HG03280 (cell line): Measurements from ENCODE around the gene A1BG.
"Not testable (repeated sequence)": the region's sequence is repeated elsewhere in the genome, so short reads cannot be mapped to it uniquely, and the experiment has no call there.

Source experiments
- ATAC-seq: cut with Tn5 transposase; IDR thresholded peaks from one replicate; pipeline ENCODE4 v1.9.1; 2021; ENCODE audit warnings: mild to moderate bottlenecking, moderate library complexity; ENCODE audit not compliant: unreplicated experiment

A1BG gene

DNA sequence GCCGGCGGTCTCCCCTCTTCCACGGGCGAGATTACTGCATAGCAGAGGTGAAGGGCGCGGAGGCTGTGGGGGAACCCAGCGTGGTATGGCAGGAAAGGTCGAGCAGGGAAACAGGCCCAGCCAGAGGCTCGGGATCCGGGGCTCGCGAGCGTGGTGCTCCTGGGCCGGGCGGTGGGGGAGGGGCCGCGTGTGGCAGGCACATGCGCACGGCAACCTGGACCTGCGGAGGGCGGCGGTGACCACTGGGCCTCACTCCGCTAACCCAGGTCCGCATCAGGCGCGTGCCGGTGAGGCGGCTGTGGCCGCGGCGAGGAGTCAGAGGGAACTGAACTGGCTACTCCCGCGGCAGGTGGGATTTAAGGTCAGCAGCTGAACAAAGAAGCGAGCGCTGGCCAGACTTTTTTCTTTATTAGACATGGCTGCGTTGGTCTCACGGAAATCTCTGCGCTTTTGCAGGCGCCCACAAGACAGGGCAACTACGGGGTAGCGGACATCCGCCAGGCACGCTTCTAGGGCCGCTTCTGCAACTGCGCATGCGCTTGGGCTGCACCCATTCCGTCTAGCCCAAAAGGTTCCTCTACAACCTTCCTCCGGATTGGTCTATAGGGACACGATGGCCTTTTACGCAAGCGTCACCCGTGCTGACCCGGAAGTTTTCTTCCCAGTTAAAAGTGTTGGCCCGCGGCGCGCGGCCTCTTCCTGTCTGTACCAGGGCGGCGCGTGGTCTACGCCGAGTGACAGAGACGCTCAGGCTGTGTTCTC lies 33.5 kb upstream of the A1BG start, which contains the start of gene RPS5:
Gene RPS5, plus strand, starts transcription at position 694 of the 762 bp plus-strand sequence. CDS start 869 bp downstream, outside the sequence.
- peak; percentile 93 for ATAC-seq

DNA sequence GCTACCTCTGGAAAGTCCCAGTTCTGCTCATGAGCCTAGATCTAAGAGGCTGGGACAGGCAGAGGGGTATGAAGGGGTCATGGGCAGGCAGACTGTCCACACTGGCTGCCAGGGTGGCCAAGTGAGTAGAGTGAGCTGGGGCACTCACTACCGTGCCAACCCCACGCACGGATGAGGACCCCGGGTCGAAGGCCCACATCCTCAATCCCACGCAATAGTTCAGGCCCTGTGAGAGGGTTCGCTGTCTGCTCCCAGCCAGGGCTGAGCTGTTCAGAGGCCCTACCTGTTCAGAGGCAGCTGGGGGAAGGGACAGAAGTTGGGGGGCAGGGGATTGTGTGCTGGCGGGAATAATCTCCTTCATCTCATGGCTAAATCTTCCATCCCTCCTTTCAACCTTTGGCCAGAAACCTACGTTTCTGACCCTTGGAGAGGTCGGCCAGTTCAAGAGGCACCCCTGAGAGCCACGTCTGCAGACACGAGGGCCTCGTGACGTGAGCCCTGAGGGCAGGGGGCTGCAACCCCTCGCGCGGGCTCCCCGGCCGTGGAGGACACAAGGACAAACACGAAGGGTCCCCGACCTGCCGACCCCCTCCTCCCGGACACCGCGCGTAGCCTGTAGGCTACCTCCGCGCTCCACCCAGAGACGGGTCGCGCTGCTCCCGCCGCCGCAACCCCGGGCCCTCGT lies 32.7 kb upstream of the A1BG start:
- peak; percentile 5 for ATAC-seq

- no peak for ATAC-seq
These were observed 32.1 kb upstream of the A1BG start for GRCh38 chr19:58385313-58385890.

DNA sequence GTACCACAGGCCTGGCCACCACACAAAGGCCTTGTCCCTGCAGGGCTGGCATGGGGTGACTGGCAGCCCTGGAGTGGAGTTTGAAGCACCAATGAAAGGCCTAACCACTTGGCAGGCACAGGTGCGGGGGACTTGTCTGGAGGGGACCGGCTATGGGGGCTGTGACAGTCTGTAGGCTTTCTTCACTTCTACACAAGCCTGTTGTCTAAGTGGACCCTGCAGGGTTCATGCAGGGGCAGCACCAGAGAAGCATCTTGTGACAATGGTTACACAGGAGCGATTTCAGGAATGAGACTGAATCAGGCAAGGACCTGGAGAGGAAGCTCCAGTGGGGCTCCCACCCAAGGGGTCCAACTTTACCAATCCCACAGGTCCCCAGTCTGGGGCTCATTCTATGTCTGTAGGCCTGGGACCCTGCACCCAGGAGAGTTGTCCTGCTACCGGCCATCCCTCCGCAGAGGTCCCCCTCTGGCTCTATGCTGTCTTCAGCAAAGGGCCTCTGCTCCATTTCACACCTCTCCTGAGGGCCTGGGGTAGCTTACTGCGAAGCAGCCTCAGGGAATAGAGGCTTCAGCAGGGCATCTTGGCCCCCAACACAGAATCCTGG lies 29.8 kb upstream of the A1BG start:
- ATAC-seq, result no peak

GRCh38 chr19:58381460-58382212 lies 28.3 kb upstream of the A1BG start:
- ATAC-seq, result no peak

DNA sequence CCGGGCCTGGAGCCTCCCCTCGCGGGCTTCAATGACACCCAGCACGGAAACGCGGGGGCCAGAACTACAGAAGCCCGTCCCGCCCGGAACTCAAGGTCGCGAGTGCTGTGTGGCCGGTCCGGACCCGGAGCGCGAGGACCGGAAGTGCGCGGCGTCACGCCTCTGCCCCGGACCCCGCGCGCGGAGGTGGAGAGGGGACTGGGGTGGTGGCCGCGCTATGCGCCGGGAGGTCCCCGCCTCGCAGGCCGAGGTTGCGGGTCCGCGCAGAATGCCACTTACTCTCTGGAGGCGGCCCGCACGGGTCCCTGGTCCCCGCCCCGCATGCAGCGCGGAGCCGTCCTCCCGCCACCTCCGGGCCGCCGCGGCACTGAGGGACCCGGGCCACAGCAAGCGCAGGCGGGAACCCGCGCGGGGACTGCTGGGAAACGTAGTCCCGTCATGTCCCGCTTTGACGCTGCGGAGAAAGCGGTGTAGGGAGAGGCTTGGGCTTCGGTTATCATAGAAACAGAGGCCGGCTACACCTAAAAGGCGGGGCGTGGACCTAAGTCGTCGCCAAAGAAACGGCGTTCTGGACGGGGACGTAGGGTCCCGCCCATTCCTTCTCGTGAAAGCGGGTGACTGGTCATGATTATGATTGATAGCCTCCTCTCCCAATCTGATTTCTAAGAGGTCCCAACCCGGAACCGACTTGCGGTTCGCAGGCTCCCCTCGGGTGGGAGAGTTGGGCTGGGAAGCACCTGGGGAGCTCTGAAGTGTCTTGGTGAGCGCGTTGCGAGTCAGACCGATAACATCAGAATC lies 27.6 kb upstream of the A1BG start, which contains the start of gene ZNF837:
Gene ZNF837, minus strand, starts transcription at position 369 of the 798 bp plus-strand sequence. CDS start 11,698 bp downstream, outside the sequence.
- ATAC-seq, result peak; percentile 78

DNA sequence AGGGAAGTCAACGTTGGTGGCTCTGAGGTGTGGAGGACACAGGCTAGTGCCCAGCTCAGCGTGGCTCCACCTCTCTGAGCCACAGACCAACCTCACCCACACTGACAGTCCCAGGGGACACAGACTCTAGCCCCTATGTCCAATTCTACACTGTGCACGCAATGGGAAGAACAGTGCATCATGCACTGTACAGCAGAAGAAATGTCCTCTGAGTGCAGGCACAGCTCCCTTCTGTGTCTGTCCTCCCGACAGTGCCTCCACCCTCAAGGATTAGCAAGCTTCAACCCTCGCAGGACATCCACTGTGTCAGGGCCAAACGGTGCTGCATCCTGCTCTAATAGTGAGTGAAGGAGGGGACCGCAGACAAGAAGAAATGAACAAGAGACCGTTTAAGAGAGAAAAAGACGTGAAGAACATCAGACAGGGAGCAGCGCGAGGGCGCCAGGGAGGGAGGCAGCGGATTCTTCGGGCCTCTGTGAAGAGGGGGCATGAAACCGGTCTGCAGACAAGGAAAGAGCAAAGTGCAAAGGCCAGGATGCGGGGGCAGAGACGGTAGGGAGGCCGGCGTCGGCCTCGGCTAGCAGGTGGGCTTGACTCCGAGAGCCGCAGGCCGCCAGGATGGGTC lies 26.9 kb upstream of the A1BG start:
- no peak for ATAC-seq

- no peak for ATAC-seq
These were observed 26.0 kb upstream of the A1BG start for GRCh38 chr19:58379246-58379645.

- not testable (repeated sequence) for ATAC-seq
These were observed 23.4 kb upstream of the A1BG start for GRCh38 chr19:58376724-58377123.

- no peak for ATAC-seq
These were observed 20.9 kb upstream of the A1BG start for GRCh38 chr19:58374200-58374599.

GRCh38 chr19:58372311-58373133 lies 19.2 kb upstream of the A1BG start:
- no peak for ATAC-seq

DNA sequence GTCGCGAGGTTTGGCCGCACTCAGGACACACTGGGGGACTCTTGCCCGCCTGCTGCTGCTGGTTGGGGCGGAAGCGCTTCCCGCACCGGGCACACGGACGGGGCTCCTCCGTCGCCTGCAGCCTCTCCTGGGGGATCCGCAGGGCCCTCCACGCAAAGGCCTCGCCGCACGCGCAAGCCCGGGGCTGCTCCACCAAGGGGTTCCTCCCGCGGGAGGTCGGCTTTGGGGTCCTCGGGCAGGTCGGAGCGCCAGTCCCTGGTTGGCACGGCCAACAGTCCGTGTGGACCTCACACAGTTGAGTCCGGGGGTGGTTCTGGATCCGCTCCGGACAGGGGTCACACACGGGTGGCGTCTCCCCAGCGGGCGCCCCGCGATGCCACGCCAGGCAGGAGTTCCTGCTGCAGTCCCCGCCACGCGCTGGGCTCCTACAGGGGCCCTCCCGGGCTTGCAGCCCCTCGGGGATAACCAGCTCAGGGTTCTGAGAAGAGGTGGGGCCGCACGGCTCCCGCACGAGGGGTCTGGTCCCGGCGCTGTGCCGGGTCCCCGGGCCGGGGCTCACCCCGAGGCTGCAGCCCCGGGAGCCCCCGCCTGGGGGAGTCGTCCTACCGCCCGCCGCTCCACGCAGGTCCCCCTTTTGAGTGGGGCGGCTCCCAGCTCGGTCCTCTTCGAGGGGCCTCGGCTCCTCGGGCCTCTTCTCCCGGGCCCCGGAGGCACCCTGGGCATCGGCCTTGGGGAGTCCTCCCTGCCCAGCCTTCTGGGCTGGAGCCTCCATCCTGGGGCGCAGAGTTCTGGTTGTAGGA lies 15.5 kb upstream of the A1BG start:
- no peak for ATAC-seq

DNA sequence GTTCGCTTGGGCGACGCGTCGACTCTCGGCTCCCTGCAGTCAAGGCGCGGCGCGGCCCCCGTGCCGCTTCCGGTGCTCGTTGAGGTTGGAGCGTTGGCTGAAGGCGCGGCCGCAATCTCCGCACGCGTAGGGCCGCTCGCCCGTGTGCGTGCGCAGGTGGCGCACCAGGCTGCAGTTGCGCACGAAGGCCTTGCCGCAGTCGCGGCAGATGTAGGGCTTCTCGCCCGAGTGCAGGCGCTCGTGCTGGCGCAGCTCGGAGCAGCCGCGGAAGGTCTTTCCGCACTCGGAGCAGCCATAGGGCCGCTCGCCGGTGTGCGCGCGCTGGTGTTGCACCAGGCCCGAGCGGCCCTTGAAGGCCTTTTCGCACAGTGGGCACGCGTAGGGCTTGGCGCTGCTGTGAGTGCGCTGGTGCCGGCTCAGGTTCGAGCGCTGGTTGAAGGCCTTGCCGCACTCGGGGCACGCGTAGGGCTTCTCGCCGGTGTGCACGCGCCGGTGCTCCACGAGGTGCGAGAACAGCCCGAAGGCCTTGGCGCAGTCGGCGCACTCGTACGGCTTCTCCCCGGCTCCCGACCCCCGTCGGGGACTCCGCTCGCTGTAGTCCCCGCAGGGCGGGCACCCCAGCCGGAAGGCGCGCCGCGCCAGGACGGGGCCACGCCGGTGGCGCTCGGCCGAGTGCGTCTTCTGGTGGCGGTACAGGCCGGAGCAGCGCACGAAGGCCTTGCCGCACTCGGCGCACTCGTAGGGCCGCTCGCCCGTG lies 14.6 kb upstream of the A1BG start:
- ATAC-seq, result no peak

DNA sequence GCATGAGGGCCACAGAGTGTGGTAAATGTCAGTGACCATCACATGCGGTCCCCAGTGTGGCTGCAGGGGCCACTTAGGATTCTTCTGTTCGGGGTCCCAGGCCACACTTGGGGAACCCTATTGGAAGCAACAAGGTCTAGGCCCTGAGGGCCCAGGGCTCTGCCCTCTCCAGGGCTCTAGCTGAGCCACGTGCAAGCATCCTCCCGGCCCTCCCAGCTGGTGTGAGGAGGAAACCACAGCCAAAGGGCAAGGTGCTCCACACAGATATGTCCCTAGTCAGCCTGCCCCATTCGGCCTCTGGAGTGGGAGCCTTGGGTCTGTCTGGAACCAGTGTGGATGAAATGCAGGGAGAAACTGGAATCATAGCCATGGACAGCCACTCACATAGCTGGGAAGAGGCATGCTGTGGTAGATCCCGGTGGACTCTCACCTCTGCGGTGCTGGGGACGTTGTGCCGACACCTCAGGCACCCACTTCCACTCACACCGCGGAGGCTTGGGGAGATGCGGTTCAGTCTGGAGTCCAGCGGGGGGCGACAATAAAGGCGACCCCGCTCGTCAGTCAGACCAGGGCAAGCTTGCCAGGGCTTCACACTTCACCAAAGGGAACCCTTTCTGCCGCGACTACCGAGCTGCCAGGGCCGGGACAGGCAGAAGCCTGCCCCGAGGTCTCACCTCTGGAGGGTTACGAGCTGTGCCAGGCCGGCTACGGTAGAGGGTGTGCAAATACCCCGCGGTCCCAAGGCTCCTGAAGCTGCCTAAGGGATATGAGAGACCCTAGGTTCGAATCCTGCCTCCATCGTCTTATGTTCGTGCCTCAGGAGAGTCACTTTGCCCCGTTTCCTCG lies 13.5 kb upstream of the A1BG start:
- no peak for ATAC-seq

DNA sequence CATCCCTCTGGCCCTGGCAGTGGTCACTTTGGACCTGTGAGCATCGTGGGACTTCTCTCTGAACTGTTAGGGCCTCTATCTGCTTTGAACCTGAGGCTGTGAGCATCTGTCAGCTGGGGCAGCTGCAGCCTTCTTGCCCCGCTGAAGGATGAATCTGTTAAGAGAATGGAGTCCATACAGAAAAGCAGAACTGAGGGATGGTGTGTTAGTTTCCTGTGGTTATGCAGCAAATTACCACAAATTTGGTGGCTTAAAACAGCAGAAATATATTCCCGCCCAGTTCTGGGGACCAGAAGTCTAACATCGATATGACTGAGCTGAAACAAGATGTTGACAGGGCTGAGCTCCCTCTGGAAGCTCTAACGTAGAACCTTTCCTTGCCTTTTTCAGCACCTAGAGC lies 10.9 kb upstream of the A1BG start:
- ATAC-seq, result no peak
